HepG2 (cell line): Measurements from ENCODE around the gene CKB. TPM values are rescaled to one million over a fixed set of nuclear protein-coding genes. Genes with fewer than 3 reads are reported as not detected.

Experiments
- CBX2 ChIP-seq, 2 experiments: fragments of 200-600 bp in 1 of 2; sonication (generic); formaldehyde crosslinking in 1 of 2; IDR thresholded peaks; 2 replicates each; pipeline versions ENCODE4 v1.7.0 to v1.8.1; 2018 to 2022; ENCODE audit warnings: low read depth in 2 of 2, low read length in 1 of 2, mild to moderate bottlenecking in 1 of 2, missing genetic modification reagents in 1 of 2
- DR1 ChIP-seq: sonication (generic); formaldehyde crosslinking; IDR thresholded peaks from 2 replicates; pipeline ENCODE4 v1.8.0; 2021; ENCODE audit warnings: mild to moderate bottlenecking, missing genetic modification reagents, inconsistent platforms
- FOXK2 ChIP-seq: fragments of 450-650 bp; IDR thresholded peaks from 2 replicates; pipeline ENCODE4 v1.6.1; 2016
- SOX6 ChIP-seq, 2 experiments: fragments of 450-650 bp in 1 of 2; sonication (generic) in 1 of 2; formaldehyde crosslinking in 1 of 2; IDR thresholded peaks; 2 replicates each; pipeline versions ENCODE4 v1.4.0 to v1.6.1; 2017 to 2020; ENCODE audit warnings: antibody characterized with exemption in 1 of 2, mild to moderate bottlenecking in 1 of 2, missing genetic modification reagents in 1 of 2
- STAT6 ChIP-seq: sonication (generic); formaldehyde crosslinking; IDR thresholded peaks from 2 replicates; pipeline ENCODE4 v1.4.0; 2020; ENCODE audit warnings: missing genetic modification reagents, mild to moderate bottlenecking, borderline replicate concordance
- TSC22D2 ChIP-seq: sonication (generic); formaldehyde crosslinking; IDR thresholded peaks from 2 replicates; pipeline ENCODE4 v1.5.1; 2020; ENCODE audit warnings: missing genetic modification reagents, mild to moderate bottlenecking, borderline replicate concordance
- ZBTB20 ChIP-seq: sonication (generic); formaldehyde crosslinking; IDR thresholded peaks from 2 replicates; pipeline ENCODE4 v1.8.1; 2023; ENCODE audit warnings: missing genetic modification reagents, low read depth, mild to moderate bottlenecking, borderline replicate concordance
- ZFP37 ChIP-seq: sonication (generic); formaldehyde crosslinking; IDR thresholded peaks from 2 replicates; pipeline ENCODE4 v1.4.0; 2020; ENCODE audit warnings: missing genetic modification reagents, borderline replicate concordance
- ZNF264 ChIP-seq: sonication (generic); formaldehyde crosslinking; IDR thresholded peaks from 2 replicates; pipeline ENCODE4 v1.4.0; 2020; ENCODE audit warnings: missing genetic modification reagents
- ZNF512B ChIP-seq: sonication (generic); formaldehyde crosslinking; IDR thresholded peaks from 2 replicates; pipeline ENCODE4 v1.5.1; 2020; ENCODE audit warnings: missing genetic modification reagents, mild to moderate bottlenecking, borderline replicate concordance
- ZNF646 ChIP-seq: sonication (generic); formaldehyde crosslinking; IDR thresholded peaks from 2 replicates; pipeline ENCODE4 v1.9.0; 2021; ENCODE audit warnings: mild to moderate bottlenecking, missing genetic modification reagents
- ZNF720 ChIP-seq: sonication (generic); formaldehyde crosslinking; IDR thresholded peaks from 2 replicates; pipeline ENCODE4 v1.4.0; 2020; ENCODE audit warnings: missing genetic modification reagents
- polyA plus RNA-seq, 8 experiments: library from polyadenylated mRNA; depleted of rRNA in 3 of 8; stranded (reverse) in 7 of 8; unstranded in 1 of 8; fragments of >200 nt; fragmentation: Illumina TruSeq in 4 of 8; extraction: Trizol in 4 of 8; gene quantifications; 2 replicates each; pipeline versions ENCODE4 v1.2.1 to v1.2.3, GENCODE V29; 2011 to 2016; ENCODE audit warnings: low read depth in 4 of 8, missing spikeins in 1 of 8, mixed read lengths in 1 of 8; ENCODE audit not compliant: insufficient read depth in 1 of 8
- total RNA-seq, 5 experiments: library from RNA; depleted of rRNA; stranded (reverse); fragments of >200 nt; fragmentation: Illumina TruSeq; extraction: Trizol; gene quantifications; 2 replicates each; pipeline ENCODE4 v1.2.3, GENCODE V29; 2016; ENCODE audit warnings: low read depth in 1 of 5

CKB gene
- total and polyA plus RNA-seq, 2 of the 13 experiments (the other 11 are each of a cell fraction or from before 2014, with no cell fraction given): 82.3 to 217 TPM

GRCh38 chr14:103524002-103524935 lies 1.6 kb upstream of the CKB start (continued):
- TF ChIP-seq SOX6 (IDR thresholded peaks at IDR 0.05): no peak
- TF ChIP-seq SOX6 (CRISPR knock-in tag; IDR thresholded peaks at IDR 0.05): no peak
- TF ChIP-seq TSC22D2 (CRISPR knock-in tag): no peak
- no peak for TF ChIP-seq ZBTB20 (CRISPR knock-in tag)
- TF ChIP-seq ZNF646 (CRISPR knock-in tag): no peak
- TF ChIP-seq CBX2 (IDR thresholded peaks at IDR 0.05; ENCODE audit: low read depth, low read length): no peak
- TF ChIP-seq CBX2 (CRISPR knock-in tag; IDR thresholded peaks at IDR 0.05; ENCODE audit: low read depth): no peak
- TF ChIP-seq ZNF512B (CRISPR knock-in tag): no peak
- no peak for TF ChIP-seq STAT6 (CRISPR knock-in tag)
- TF ChIP-seq ZNF720 (CRISPR knock-in tag): no peak
- no peak for TF ChIP-seq ZFP37 (CRISPR knock-in tag)
- TF ChIP-seq FOXK2: no peak
- TF ChIP-seq DR1 (CRISPR knock-in tag): no peak
- no peak for TF ChIP-seq ZNF264
